AG20443 (cell line): ENCODE measurements around the gene VPS33B.

Source experiments
- DNase-seq: peaks from one replicate; pipeline ENCODE4 v3.0.0; 2012; ENCODE audit warnings: low spot score, mixed read lengths

Gene VPS33B

DNA sequence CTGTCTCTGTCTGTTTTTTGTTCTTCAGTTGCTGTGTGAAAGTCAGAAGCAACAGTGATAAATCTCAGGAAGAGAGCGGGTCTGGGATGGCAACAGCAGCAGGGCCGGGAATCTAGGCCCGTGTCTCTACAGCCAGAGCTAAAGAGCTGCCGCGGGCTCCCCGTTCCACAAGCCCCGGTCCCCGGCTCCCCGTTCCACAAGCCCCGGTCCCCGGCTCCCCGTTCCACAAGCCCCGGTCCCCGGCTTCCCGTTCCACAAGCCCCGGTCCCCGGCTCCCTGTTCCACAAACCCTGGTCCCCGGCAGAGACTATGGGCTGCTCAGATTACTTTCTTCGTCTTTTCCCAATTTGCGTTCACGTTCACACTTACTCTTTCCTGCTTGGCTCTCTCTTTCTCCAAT lies 48.2 kb downstream of the VPS33B start:
- DNase-seq, result no peak

DNA sequence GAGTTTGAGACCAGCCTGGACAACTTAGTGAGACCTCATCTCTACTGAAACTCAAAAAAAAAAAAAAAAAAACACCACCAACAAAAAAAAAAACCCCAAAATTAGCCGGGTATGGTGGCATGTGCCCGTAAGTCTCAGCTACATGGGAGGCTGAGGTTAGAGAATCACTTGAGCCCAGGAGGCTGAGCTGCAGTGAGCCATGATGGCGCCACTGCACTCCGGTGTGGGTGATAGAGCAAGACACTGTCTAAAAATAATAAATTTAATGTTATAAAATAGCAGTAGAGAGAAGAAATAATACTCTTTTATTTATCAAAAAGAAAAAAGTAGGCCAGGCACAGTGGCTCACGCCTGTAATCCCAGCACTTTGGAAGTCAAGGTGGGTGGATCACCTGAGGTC lies 50.3 kb downstream of the VPS33B start:
- DNase-seq, result no peak

DNA sequence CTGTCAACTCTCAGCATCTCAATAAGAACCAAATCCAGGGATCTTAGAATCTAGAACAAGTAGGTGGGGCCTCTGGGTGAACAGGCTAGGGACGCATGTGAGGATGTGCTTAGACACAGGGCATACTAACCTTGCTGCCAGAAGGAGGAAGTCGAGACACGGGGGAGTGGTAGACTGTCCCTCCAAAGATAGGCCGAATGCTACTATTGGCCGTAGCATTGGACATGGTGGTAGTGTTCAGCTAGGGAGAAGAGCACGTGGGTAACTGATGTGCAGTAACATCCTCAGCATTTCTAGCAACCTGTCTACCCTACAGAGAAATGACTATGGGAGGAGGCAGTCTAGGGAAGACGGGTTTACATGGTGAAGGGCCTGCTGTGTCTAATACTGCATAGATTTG lies 52.1 kb downstream of the VPS33B start:
- no peak for DNase-seq

DNA sequence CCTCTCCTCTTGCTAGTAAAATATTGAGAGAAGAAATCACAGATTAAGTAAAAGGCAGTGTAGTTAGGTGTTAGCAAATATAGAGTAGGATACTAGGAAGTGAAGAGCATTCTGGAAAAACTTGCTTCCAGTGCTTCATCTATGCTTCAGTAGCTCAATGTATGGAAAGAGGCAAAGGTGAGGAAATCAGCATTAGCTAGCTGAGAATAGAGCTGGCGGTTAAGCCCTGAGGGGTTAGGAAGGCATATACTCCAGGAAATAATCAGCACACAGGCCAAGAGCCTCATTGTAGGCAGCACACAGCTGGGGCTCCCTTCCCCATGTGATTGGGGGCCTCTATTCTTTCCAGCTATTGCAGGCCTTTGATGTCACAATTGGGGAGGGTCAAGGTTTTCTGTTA lies 54.0 kb downstream of the VPS33B start:
- DNase-seq, result no peak

DNA sequence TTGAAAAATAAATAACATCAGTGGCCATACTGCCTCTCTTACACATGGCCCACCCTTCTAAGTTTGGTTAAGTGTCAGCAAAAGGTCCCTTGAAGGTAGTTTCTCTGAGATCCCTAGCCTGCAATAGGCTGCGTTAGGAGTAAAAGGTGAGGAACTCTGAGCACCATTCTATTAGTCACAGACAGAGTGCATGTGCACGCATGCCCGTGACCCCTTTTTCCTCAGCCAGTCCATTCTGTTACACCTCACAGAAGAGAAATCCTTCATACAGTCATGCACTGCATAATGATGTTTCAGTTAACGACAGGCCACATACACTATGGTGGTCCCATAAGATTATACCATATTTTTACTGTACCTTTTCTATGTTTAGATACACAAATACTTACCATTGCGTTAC lies 55.2 kb downstream of the VPS33B start:
- no peak for DNase-seq

DNA sequence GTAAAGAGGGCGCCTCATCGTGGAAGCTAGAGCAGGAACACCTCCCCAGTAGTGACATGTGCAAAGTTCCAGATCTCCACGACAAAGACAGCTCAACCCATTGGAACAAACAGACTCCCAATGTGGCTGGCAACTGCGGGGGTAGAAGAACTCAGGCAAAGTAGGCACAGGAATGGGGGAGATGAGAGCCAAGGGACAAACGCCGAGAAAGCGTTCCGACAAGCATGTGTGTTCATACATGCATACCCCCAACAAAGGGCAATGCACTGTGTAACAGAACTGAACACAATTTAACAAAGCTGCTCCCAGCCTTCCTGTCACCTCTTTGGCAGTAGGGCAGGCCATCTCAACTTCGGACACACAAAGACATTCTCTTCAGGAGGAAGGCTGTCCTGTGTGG lies 56.1 kb downstream of the VPS33B start:
- no peak for DNase-seq

DNA sequence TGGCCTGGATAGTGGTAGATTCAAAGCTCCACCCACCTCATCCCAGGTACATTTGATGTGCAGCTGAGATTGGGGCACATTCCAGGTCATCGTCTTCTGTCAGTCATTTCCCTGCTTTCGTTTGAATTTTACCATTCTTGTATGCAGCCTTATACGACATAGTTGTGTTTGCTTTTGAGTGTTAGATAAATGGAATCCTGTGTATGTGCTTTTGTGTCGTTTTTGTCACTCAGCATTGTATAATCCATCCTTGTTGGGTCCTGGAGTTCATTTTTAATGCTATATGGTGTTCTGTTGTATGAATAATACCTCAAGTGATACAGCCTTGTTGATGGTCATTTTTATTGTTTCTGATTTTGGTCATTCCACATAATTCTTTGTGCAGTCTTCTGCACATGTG lies 60.4 kb downstream of the VPS33B start:
- no peak for DNase-seq

DNA sequence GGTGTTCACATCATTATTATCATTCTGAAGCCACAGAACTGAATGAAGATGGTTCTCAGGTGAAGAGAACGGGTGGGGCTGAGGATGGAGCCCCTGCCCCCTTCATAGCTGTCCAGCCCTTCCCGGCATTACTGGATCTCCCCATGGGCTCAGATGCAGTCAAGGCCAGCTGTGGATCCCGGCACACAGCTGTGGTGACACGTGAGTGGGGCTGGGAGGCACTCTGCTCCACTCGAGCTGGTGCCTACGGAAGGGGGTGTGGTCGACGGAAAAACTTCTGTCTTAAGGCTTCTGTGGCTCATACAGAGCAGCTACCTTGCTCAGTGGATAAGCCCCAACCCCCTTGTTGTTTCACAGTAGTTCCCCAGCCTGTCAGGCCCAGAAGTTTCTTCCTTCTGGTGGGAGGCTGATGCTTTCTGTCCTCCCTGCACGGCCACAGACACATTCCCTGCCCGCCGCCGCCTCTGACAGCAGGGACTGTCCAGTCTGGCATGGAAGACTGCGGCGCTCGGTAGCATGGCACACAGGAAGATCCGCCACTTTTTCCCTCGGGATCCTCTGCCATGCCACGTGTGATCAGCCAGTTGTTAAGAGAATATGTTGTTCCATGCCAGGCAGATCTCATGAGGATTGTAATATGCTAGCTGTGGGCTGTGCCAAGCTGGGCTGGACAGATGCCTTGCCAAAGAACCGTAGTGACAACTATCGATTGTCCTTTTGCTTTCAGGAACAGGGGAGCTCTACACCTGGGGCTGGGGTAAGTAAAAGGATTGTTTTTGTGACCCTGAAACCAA lies 61.9 kb downstream of the VPS33B start:
- no peak for DNase-seq

DNA sequence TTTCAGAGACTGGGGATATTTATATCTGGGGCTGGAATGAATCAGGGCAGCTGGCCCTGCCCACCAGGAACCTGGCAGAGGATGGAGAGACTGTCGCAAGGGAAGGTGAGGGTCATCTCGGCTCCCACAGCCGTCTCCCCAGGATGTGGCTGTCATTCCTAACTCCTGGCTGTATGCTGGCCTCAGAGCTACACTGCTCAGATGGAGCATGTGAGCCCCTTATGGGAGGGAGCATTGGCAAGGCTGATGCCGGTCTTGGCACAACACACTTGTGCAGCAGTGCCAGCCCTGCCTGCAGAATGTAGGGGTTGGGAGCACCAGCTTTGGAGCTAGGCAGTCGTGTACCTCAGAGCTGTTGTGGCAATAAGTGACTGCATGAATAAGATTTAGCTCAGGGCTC lies 62.5 kb downstream of the VPS33B start:
- peak; percentile 63 for DNase-seq

DNA sequence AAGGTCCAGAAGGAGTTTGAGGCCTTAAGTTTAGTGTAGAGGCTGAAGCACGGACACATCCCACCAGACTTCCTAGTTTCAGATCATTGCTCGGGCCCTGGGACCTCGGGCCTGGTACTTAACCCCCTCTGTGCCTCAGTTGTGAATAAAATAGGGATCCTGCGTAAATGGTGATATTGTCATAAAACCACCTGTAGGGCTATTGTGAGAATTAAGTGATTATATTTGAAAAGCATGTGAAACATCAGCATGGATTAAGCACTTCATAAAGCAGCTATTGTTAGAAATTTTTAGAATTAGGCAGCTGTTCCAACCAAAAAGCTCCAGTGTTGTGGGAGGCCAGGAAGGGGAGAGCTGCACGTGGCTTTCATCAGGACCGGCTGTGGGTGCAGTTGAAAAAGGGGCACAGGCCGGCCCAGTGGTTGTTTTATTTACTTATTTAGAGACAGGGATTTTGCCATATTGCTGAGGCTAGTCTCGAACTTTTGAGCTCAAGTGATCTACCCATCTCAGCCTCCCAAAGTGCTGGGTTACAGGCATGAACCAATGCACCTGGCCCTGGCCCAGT lies 63.3 kb downstream of the VPS33B start:
- DNase-seq, result no peak

DNA sequence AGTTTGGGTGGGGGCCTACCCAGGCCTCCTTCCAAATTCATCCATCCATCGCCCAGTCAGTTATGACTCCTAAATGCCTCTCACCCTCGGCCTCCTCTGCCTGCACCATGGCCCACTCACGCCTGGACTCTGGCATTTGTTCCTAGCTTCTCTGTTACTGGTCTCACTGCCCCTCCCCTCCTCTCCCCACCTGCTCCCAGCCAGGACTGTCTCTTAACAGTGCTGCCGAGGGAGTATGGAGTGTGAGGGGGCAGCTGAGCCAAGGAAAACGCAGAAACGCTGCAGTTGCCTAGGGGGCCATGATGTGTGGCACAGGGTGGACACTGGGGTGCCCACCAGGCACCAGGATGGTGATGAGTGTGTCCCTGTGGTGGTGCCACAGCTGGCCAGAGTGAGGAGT lies 64.6 kb downstream of the VPS33B start:
- no peak for DNase-seq

DNA sequence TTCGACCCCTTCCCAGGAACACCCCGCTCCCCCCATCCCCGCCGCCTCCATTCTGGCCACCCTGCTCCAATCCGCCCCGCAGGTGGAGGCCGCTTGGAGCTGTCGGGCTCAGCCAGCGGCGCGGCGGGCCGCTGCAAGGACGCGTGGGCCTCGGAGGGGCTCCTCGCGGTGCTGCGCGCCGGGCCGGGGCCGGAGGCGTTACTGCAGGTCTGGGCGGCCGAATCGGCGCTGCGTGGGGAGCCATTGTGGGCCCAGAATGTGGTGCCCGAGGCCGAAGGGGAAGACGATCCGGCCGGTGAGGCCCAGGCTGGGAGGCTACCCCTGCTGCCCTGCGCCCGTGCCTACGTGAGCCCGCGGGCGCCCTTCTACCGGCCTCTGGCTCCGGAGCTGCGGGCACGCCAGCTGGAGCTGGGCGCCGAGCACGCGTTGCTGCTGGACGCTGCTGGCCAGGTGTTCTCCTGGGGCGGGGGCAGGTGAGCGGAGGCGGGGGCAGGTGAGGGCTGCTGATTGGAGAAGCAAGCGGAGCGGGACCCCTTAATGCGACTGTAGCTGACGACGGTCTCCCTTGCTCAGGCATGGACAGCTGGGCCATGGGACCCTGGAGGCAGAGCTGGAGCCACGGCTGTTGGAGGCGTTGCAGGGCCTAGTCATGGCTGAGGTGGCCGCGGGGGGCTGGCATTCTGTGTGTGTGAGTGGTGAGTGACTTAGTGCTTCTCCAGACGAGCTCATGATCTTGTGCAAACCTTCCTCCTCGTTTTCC lies 65.2 kb downstream of the VPS33B start:
- DNase-seq, result peak; percentile 56

DNA sequence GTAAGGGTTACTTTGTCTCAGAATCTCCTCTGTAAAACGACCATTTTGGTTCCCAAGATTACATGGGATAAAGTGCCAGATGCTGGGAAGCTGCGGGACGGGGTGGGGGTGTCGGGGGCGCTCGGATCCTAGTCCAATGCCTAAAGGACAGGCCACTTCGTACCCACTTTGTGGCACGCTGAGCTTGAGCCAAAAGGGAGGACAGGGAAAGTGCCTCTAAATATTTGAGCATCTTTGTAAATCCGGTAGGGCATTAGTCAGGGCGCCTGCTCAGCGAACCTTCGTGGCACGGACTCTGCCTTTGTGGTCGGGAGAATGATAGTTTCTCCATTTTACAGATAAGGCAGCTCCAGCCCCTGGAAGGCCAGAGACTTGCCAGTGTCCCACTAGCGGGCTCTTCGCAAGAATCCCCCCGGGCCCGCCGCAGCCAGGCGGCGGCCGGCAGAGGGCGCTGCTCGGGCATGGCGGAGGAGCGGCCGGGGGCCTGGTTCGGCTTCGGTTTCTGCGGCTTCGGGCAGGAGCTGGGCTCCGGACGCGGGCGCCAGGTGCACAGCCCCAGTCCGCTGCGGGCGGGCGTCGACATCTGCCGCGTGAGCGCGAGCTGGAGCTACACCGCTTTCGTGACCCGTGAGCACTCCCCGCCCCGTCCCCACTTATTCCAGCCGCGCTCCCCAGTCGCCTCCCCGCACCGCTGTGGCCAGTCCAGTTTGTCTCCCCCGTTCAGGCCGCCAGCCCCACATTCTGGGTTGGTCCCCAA lies 65.9 kb downstream of the VPS33B start:
- DNase-seq, result peak; percentile 93

DNA sequence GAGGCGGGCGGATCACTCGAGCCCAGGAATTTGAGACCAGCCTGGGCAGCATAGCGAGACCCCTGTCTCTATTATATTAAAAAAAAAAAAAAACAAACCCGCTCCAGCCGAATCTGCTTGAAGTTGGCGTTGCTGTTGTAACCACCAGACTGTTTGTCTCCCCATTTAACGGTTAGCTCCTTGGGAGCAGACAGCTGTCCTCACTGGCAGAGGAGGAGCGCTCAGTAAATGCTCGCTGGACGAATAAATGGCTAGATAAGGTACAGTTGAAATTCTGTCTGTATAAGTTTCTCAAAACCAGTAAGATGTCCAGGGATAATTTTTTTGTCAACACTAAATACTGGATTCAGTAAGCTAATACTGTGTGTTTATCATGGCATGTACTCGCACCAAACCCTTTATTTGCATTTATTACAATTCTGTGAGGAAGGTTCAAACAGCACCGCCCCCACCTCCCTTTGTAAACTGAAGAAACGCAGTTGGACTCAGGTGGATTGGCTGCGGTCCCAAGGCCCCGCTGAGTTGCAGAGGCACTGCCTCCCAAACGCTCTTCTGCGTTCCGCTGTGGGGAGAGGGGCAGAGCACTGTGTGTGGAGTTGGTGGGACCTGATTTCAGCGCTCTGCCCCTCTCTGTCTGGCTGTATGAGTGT lies 66.6 kb downstream of the VPS33B start:
- no peak for DNase-seq

DNA sequence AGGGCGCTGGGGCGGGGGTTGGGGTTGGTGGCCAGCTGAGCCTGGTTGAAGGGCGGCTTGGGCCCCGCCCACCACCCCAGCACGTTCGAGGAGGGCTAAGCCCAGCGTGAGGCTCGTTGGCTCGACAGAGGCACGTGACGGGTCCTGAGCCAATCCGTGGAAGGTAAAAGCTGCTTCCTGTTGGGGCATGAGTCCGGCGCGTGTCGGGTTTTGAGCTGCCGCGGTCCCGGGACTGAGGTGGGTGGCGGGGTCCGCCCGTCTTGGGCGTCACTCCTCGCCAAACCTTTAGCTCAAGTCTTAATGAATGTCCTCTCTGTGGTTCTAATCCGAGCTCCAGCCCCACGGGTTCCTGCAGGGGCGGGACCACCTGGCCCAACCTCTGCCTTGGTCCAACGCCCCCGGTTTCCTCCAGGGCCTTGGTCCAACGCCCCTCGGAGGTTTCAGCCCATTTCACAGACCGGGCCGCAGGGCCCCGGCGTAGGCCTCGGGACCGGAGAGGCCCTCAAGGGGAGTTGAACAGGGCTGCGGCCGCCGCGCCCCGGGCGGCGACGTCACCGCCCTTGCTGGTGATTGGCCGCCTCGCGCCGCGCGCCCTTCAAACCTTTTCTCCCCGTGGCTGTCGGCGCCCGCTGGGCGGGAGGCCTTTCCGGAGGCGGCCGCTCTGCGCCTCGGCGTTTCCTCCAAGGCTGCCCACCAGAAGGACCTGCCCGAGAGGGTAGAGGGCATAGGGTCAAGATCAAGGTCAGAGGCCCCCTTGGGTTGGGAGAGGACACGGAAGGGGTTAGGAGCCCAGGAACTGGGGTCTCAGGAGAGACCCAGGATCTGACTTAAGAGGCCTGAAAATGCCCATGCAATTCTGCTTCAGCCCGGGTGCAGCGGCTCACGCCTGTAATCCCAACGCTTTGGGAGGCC lies 67.4 kb downstream of the VPS33B start, which contains the start of gene RCCD1:
RCCD1 (plus strand) TSS at position 173 of the 912 bp plus-strand sequence. CDS start 1,851 bp downstream, outside the sequence.
- DNase-seq, result peak; percentile 99

DNA sequence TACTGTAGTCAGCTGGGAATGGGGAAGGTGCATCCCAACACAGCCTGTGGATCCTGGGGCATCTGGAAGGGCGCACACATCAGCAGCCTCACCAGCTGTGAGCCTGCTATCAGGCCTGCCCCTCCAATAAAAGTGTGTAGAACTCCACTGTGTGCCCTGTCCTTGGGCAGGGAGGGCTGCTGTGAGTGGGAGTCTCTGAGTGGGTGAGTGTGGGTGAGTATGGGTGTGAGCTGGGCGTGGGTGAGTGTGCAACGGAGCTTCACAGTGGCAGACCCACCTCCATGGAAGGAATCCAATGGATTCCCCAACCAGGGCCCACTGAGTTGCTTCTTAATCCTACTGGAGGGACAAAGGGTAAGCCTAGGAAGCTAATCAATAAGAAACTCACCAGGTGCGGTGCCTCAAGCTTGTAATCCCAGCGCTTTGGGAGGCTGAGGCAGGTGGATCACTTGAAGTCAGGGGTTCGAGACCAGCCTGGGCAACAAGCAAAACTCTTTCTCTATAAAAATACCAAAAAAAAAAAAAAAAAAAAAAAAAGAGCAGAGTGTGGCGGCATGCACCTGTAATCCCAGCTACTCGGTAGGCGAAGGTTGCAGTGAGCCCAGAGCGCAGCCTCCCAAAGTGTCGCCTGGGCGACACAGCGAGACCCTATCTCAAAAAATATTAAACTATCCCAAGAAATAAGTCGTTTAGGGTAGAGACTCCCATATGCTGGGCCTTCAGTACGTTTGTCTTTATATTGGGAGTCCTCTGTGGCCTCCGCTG lies 68.3 kb downstream of the VPS33B start:
- no peak for DNase-seq

DNA sequence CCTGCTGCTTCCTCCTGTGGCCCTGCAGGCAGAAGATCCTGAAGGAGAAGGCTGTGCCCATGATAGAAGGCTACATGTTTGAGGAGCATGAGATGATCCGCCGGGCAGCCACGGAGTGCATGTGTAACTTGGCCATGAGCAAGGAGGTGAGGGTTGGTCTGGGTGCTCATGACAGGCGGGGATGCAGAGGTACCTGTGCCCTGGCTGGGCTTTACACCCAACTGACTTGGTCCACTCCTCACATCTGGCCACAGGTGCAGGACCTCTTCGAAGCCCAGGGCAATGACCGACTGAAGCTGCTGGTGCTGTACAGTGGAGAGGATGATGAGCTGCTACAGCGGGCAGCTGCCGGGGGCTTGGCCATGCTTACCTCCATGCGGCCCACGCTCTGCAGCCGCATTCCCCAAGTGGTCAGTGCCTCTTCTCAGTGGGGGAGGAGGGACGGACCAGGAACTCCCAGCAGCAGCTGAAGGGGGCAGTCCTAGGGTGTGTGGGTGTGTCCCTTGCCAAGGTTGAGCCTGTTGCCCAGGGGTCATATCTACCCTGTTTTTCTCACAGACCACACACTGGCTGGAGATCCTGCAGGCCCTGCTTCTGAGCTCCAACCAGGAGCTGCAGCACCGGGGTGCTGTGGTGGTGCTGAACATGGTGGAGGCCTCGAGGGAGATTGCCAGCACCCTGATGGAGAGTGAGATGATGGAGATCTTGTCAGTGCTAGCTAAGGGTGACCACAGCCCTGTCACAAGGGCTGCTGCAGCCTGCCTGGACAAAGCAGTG lies 69.3 kb downstream of the VPS33B start:
- DNase-seq, result no peak

DNA sequence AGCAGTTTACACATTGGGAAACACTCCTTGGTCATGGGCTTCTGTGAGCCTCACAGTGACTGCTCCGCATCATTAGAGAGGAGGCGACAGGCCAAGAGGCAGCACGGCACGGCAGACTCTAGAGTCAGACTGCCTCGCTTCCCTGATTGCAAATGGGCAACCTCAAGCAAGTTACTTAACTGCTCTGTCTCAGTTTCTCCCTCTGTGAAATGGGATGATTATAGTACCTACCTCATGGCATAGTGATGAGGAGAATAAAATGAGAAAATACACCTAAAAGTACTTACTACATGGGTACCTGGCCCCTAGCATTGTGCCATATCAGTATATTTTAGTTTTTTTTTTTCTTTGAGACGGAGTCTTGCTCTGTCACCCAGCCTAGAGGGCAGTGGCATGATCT lies 71.7 kb downstream of the VPS33B start:
- DNase-seq, result no peak

DNA sequence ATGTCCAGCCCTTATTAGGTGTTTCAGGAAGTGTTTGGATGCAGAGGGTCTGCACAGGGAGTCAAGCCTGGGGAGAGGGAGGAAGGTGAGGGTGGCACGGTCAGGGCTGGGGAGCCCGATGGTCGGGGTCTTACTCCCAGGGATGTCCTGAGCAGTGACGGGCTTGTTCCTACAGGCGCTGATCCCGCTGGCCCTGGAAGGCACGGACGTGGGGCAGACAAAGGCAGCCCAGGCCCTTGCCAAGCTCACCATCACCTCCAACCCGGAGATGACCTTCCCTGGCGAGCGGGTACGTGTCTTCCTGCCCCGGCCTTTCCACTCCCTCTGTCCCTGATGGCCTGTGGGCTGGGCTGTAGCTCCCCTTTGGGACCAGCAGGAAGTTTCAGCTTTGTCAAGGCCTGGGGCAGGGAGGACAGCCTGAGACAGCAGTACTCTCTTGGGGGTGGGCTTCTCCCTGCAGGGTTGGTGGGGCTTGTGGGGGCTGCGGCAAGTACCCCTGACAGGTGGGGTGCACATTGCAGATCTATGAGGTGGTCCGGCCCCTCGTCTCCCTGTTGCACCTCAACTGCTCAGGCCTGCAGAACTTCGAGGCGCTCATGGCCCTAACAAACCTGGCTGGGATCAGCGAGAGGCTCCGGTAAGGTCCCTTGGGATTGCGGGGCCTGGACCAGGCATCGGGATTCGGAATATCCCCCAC lies 72.3 kb downstream of the VPS33B start:
- no peak for DNase-seq
